Small intestine (tissue), 7 donors: ENCODE results near the gene RNF212. TPM values are rescaled to one million over a fixed set of nuclear protein-coding genes. Genes with fewer than 3 reads are reported as not detected.
"Not testable (repeated sequence)": the region's sequence is repeated elsewhere in the genome, so short reads cannot be mapped to it uniquely, and the experiment has no call there.

ENCODE experiments used
- DNase-seq, 2 donors: peaks; one replicate each; pipeline versions ENCODE4 v3.0.0 to v3.0.0-alpha.2; 2013
- FAIRE-seq: peaks from 2 replicates; lab custom pipeline; 2012; peaks lifted over from hg19 to GRCh38; lab: Jason Lieb, UNC
- H3K27ac ChIP-seq, 3 donors: one replicate each; pipeline ENCODE4 v1.5.1; 2013; ENCODE audit warnings: low read length in 2 of 3, mild to moderate bottlenecking in 2 of 3, control low read depth in 1 of 3, inconsistent platforms in 1 of 3, low read depth in 1 of 3, moderate library complexity in 1 of 3
- H3K27me3 ChIP-seq, 3 donors: one replicate each; pipeline ENCODE4 v1.6.1; 2013; ENCODE audit warnings: low read length in 3 of 3, inconsistent platforms in 1 of 3; ENCODE audit not compliant: control insufficient read depth in 3 of 3, insufficient read depth in 3 of 3
- H3K36me3 ChIP-seq, 3 donors: one replicate each; pipeline ENCODE4 v1.6.1; 2013; ENCODE audit warnings: low read length in 3 of 3, inconsistent platforms in 1 of 3, low read depth in 1 of 3, mild to moderate bottlenecking in 1 of 3, moderate library complexity in 1 of 3; ENCODE audit not compliant: control insufficient read depth in 3 of 3, insufficient read depth in 2 of 3
- H3K4me1 ChIP-seq, 3 donors: one replicate each; pipeline ENCODE4 v1.6.1; 2013; ENCODE audit warnings: low read length in 2 of 3, inconsistent platforms in 1 of 3, low read depth in 1 of 3, mild to moderate bottlenecking in 1 of 3, moderate library complexity in 1 of 3; ENCODE audit not compliant: control insufficient read depth in 3 of 3, insufficient read depth in 2 of 3
- H3K4me3 ChIP-seq, 3 donors: one replicate each; pipeline ENCODE4 v1.5.1; 2013; ENCODE audit warnings: low read length in 3 of 3, control low read depth in 1 of 3, inconsistent platforms in 1 of 3, low read depth in 1 of 3, mild to moderate bottlenecking in 1 of 3, moderate library complexity in 1 of 3
- H3K9me3 ChIP-seq, 2 donors: one replicate each; pipeline ENCODE4 v1.6.1; 2013; ENCODE audit warnings: low read depth in 1 of 2, low read length in 1 of 2; ENCODE audit not compliant: control insufficient read depth in 2 of 2, insufficient read depth in 1 of 2
- WGBS, 3 donors: extraction: QIAGEN DNeasy Blood & Tissue Kit; methylation state at CpG; one replicate each; pipeline ENCODE4 v1.1.7; 2013; 5-methylcytosine and 5-hydroxymethylcytosine counted together
- polyA plus RNA-seq, 4 donors: library from polyadenylated mRNA; stranded (reverse) in 3 of 4; unstranded in 1 of 4; fragments of 200-250 nt in 3 of 4; fragments of 120-200 nt in 1 of 4; gene quantifications; one replicate each; pipeline versions ENCODE4 v1.2.1 to v1.2.3, GENCODE V29; 2013
- donor health status: healthy with polysubstance abuse.
- donor health status: control.
- donor health status: control.
- donor health status: Bipolar disorder and iron deficiency.
- donor health status: healthy.

RNF212 gene
- polyA plus RNA-seq, 4 donors, result 1.4 to 2.2 (median 1.7) TPM; not detected in 1

- Histone ChIP-seq H3K27me3 (peaks cover 0 to 59% (median 6%) of the 10 kb centered on the region in 3 donors), H3K4me1 (peaks cover 0 to 5% (median 3%) of the 10 kb centered on the region in 3 donors), H3K36me3 (no peaks in the 10 kb centered on the region), H3K9me3 (peaks cover 0 to 2% of the 10 kb centered on the region in 2 donors), H3K27ac (no peak overlapping the region), H3K4me3 (no peak overlapping the region)
- DNase-seq, result peak; percentile 34 to 47
- FAIRE-seq, result no peak
- WGBS, 3 donors, result 55 to 68% (median 59%) methylated on average over 40 of the region's 40 CpGs
These were observed 62.7 kb downstream of the RNF212 start for GRCh38 chr4:1050486-1051213.

DNA sequence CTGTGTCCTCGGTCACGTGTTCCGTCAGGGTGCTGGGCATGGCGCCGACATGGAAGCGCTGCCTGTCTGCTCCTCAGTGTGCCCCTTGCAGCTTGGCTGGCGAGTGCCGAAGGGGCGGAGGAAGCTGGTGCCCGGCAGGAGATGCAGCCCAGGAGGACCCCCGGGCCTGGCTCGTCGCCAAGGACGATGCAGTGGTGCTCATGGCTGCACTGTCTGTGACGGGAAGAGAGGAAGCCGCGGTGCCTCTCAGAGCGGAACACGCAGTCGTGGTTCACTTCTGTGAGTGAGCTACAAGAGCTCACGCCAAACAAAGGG, 63.8 kb downstream of the RNF212 start:
- DNase-seq (no peak), FAIRE-seq (no peak)
- Histone ChIP-seq H3K4me3 (no peak overlapping the region), H3K27ac (no peak overlapping the region), H3K9me3 (peaks cover 0 to 2% of the 10 kb centered on the region in 2 donors), H3K36me3 (no peaks in the 10 kb centered on the region), H3K27me3 (peaks cover 3 to 65% (median 8%) of the 10 kb centered on the region in 3 donors), H3K4me1 (peaks cover 0 to 5% (median 3%) of the 10 kb centered on the region in 3 donors)
- 85 to 88% (median 85%) methylated on average over 20 to 21 of the region's 21 CpGs for WGBS, 3 donors

DNA sequence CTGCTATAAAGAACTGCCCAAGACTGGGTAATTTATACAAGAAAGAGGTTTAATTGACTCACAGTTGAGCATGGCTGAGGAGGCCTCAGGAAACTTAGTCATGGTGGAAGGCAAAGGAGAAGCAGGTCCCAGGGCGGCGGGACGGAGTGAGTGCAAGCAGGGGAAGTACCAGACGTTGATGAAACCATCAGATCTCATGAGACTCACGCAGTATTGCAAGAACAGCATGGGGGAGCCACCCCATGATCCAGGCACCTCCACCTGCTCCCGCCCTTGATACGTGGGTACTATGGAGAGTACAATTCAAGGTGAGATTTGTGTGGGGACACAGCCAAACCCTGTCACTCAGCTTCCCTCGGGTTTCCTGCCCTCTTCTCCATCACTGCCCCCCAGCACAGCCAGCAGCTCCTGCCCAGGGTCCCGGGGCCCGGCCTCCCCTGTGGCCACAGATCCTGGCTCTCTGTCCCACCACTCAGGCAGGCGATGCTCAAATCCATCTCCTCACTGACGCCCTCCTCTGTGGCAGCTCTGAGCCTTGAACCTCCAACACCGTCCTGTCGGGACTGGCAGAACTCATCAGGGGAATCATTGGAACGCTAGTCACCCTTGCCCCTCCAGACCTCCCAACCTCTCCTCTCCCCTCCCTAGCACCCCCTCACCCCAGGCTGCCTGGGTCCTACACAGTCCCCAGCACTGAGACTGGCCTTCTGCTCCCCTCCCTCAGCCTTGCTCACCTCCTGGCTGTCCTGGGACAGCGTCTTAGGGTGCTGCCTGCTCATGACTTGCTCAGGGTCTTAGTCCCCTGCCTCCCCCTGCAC, 64.4 kb downstream of the RNF212 start:
- Histone ChIP-seq H3K4me1 (peaks cover 0 to 5% (median 3%) of the 10 kb centered on the region in 3 donors), H3K27me3 (peaks cover 3 to 71% (median 8%) of the 10 kb centered on the region in 3 donors), H3K9me3 (peaks cover 0 to 2% of the 10 kb centered on the region in 2 donors), H3K27ac (no peak overlapping the region), H3K36me3 (no peaks in the 10 kb centered on the region), H3K4me3 (no peak overlapping the region)
- DNase-seq (no peak), FAIRE-seq (no peak)
- 78 to 89% (median 86%) methylated on average over 16 of the region's 16 CpGs for WGBS, 3 donors

DNA sequence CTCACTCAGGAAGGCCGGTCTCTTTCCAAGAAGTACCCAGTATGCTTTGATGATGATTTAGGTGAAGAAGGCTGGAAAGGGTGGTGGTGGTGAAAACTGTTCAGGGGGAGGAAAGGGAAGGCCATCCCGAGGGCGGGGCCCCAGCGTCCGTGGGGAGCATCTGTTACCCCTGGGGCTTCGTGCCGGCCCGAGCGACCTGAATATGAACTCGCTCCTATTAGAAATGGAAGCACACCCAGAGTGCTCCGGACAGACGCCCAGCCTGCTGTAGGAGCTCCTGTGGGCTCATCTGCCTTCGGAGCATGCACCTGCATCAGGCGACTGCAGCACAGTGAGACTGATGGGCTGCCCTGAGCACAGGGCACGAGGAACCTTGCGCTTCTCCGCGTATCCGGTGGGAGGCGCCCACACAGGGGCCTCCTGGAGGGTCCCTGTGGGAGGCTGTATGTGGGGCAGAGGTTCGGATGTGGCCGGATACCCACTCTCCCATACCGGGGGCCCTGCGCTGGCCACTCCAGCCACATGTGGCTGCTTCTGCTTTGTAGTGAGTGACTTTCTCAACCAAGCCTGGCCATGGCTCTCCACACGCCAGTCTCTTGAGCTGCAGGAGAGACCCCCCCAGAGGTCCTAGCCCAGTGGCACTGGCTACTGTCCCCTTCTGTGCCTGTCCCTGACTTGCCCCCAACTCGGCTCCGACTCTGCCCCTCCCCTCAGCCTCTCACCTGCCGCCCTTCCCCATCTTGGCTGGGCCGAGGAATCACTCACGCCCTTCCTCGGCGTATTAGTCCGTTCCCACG, 65.2 kb downstream of the RNF212 start:
- H3K4me3 ChIP-seq, result peak overlapping the region in 1 of 3 donors; percentile 8
- no peak for FAIRE-seq
- peaks cover 3 to 75% (median 8%) of the 10 kb centered on the region in 3 donors for H3K27me3 ChIP-seq
- no peak for DNase-seq
- peaks cover 0 to 2% of the 10 kb centered on the region in 2 donors for H3K9me3 ChIP-seq
- H3K36me3 ChIP-seq, result no peaks in the 10 kb centered on the region
- H3K27ac ChIP-seq, result no peak overlapping the region
- 67 to 84% (median 76%) methylated on average over 32 to 34 of the region's 34 CpGs for WGBS, 3 donors
- peaks cover 0 to 5% (median 3%) of the 10 kb centered on the region in 3 donors for H3K4me1 ChIP-seq

DNA sequence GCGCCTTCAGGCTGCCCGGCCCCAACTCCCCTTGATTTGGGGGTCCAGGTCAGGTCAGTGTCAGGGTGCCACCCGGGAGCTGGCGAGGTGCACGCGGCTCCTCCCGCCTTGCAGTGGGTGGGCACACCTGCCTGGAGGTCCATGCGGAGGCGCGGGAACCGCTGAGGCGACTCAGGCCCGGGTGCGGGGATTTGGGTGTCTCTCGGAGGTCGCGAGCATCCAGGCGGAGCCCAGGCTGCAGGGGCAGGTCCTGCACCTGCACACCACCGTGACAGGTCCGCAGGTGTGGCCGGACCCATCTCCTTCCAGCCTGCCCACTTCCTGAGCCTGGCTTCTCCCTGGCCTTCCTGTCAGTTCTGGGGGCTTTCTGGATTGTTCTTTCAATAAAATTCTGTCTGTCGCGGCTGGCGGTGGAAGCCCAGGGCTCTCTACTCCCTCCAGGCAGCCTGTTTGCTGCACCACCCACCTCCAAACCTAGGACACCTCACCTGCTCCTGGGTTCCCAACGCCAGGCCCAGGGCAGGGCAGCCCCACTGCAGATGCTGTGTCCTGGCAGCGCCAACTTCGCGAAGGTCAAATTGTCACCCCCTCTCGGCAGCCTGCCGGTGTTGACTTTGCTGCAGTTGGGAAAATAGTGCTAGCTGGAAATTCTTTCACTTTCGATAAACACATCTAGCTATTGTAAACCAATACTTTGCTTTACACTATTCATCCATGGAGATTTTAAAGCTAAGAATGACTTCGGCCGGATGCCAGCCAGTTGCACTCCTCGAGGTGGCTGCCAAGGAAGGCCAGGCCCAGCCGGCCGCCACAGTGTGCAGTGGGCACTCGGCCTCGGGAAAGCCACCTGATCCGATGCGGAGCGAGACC, 66.0 kb downstream of the RNF212 start:
- Histone ChIP-seq H3K4me1 (peaks cover 0 to 5% (median 3%) of the 10 kb centered on the region in 3 donors), H3K4me3 (peak overlapping the region in 1 of 3 donors; percentile 8), H3K9me3 (peaks cover 0 to 2% of the 10 kb centered on the region in 2 donors), H3K27me3 (peaks cover 3 to 67% (median 3%) of the 10 kb centered on the region in 3 donors), H3K36me3 (no peaks in the 10 kb centered on the region), H3K27ac (no peak overlapping the region)
- DNase-seq (peak in 1 of 2 donors; percentile 62), FAIRE-seq (no peak)
- WGBS, 3 donors, result 20 to 50% (median 49%) methylated on average over 39 to 41 of the region's 41 CpGs

DNA sequence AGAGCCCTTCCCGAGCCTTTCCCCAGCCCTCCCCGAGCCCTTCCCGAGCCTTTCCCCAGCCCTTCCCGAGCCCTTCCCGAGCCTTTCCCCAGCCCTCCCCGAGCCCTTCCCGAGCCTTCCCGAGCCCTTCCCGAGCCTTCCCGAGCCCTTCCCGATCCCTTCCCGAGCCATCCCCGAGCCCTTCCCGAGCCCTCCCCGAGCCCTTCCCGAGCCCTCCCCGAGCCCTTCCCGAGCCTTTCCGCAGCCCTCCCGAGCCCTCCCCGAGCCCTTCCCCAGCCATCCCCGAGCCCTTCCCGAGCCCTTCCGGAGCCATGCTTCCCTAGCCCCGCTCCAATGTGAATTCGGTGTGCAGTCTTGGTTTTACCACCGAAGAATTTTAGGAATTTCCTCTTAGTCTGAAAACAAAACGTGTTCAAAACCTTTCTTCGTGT, 66.8 kb downstream of the RNF212 start:
- not testable (repeated sequence) for H3K9me3 ChIP-seq, H3K4me3 ChIP-seq, H3K4me1 ChIP-seq, H3K27ac ChIP-seq, H3K36me3 ChIP-seq, FAIRE-seq
- WGBS, 3 donors, result 24 to 35% (median 25%) methylated on average over 29 of the region's 29 CpGs
- DNase-seq, result peak; percentile 83 to 87
- peaks cover 2 to 63% (median 3%) of the 10 kb centered on the region in 3 donors for H3K27me3 ChIP-seq

DNA sequence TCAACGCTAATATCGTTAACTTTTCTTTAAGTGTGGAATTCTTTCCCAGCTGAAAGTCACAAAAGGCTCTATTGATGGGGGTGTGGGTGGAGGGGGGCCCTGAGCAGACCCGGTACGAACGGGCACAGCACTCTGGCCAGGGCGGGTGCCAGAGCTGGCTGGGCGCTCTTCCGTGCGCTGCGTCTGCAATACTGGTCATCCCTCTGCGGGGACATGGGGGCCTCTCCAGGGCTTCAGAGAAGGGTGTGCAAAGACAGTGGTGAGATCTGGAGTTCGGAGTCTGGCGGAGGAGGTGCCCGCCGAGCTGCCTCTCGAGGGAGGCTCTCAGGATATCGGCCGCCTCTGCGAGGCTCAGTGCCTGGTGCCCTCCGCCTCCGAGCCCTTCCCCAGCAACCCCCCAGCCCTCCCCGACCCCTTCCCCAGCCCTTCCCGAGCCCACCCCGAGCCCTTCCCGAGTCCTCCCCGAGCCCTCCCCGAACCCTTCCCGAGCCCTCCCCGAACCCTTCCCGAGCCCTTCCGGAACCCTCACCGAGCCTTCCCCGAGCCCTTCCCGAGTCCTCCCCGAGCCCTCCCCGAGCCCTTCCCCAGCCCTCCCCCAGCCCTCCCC, 67.7 kb downstream of the RNF212 start:
- DNase-seq (no peak), FAIRE-seq (no peak)
- Histone ChIP-seq H3K9me3 (peaks cover 0 to 2% of the 10 kb centered on the region in 2 donors), H3K4me1 (peaks cover 0 to 3% (median under 1%) of the 10 kb centered on the region in 3 donors), H3K27me3 (peaks cover 2 to 60% (median 3%) of the 10 kb centered on the region in 3 donors), H3K36me3 (no peaks in the 10 kb centered on the region), H3K27ac (no peak overlapping the region), H3K4me3 (no peak overlapping the region)
- WGBS, 3 donors, result 72 to 83% (median 81%) methylated on average over 24 to 36 of the region's 36 CpGs
